ENCODE measurements around the gene SERPINA12.
"Not testable (repeated sequence)": the region's sequence is repeated elsewhere in the genome, so short reads cannot be mapped to it uniquely, and the experiment has no call there.

SERPINA12 gene

GRCh38 chr14:94536836-94537235 is 27.6 kb upstream of the SERPINA12 start:
- peak; percentile 60 for DNase-seq (ENCODE audit: low spot score)

GRCh38 chr14:94535506-94535905 is 26.2 kb upstream of the SERPINA12 start:
- DNase-seq (ENCODE audit: low spot score) = no peak

GRCh38 chr14:94532447-94532846 is 23.2 kb upstream of the SERPINA12 start:
- no peak for DNase-seq (ENCODE audit: low spot score)

- no peak for DNase-seq (ENCODE audit: low spot score)
Observed at GRCh38 chr14:94531187-94531586, 21.9 kb upstream of the SERPINA12 start.

GRCh38 chr14:94524093-94524492 is 14.8 kb upstream of the SERPINA12 start:
- DNase-seq (ENCODE audit: low spot score) = no peak

- DNase-seq (ENCODE audit: low spot score) = no peak
Observed at GRCh38 chr14:94523265-94523664, 14.0 kb upstream of the SERPINA12 start.

- DNase-seq (ENCODE audit: low spot score) = no peak
Observed at GRCh38 chr14:94522115-94522724, 13.0 kb upstream of the SERPINA12 start.

GRCh38 chr14:94521375-94522114 is 12.3 kb upstream of the SERPINA12 start:
- no peak for DNase-seq (ENCODE audit: low spot score)

GRCh38 chr14:94517641-94518257 is 8.5 kb upstream of the SERPINA12 start:
- no peak for DNase-seq (ENCODE audit: low spot score)

GRCh38 chr14:94517248-94517640 is 8.0 kb upstream of the SERPINA12 start:
- DNase-seq (ENCODE audit: low spot score) = no peak

GRCh38 chr14:94515856-94516255 is 6.6 kb upstream of the SERPINA12 start:
- DNase-seq (ENCODE audit: low spot score) = no peak

GRCh38 chr14:94515426-94515825 is 6.2 kb upstream of the SERPINA12 start:
- DNase-seq (ENCODE audit: low spot score) = no peak

GRCh38 chr14:94514351-94514750 is 5.1 kb upstream of the SERPINA12 start:
- DNase-seq (ENCODE audit: low spot score) = no peak

- not testable (repeated sequence) for DNase-seq (ENCODE audit: low spot score)
Observed at GRCh38 chr14:94510481-94510880, 1.2 kb upstream of the SERPINA12 start.

- no peak for DNase-seq (ENCODE audit: low spot score)
Observed at GRCh38 chr14:94505641-94506040, 3.6 kb downstream of the SERPINA12 start.

GRCh38 chr14:94505206-94505605 is 4.1 kb downstream of the SERPINA12 start:
- no peak for DNase-seq (ENCODE audit: low spot score)

- DNase-seq (ENCODE audit: low spot score) = no peak
Observed at GRCh38 chr14:94501588-94502516, 7.4 kb downstream of the SERPINA12 start.

GRCh38 chr14:94500264-94500663 is 9.0 kb downstream of the SERPINA12 start:
- DNase-seq (ENCODE audit: low spot score) = no peak

- DNase-seq (ENCODE audit: low spot score) = no peak
Observed at GRCh38 chr14:94499673-94500072, 9.6 kb downstream of the SERPINA12 start.

- DNase-seq (ENCODE audit: low spot score) = no peak
Observed at GRCh38 chr14:94498215-94498614, 11.1 kb downstream of the SERPINA12 start.

- DNase-seq (ENCODE audit: low spot score) = peak; percentile 33
Observed at GRCh38 chr14:94494085-94494484, 15.2 kb downstream of the SERPINA12 start.

- DNase-seq (ENCODE audit: low spot score) = no peak
Observed at GRCh38 chr14:94491511-94491910, 17.8 kb downstream of the SERPINA12 start.
